K562 (cell line): ENCODE results near the gene MAP3K12. TPM values are rescaled to one million over a fixed set of nuclear protein-coding genes. Genes with fewer than 3 reads are reported as not detected.
A peak's percentile ranks its signal among the peaks of the same experiment; 100 is the strongest.

ENCODE experiments used
- ATAC-seq: fragments of 200-7000 bp; cut with Tn5 transposase; 3 replicates; pipeline ENCODE4 v1.9.1; 2020; ENCODE audit warnings: moderate library complexity
- BruUV-seq: library from RNA; stranded (reverse); fragments of 400-500 nt; replicated peaks from 2 replicates; lab custom pipeline; 2021; lab: Mats Ljungman, UMichigan
- CTCF ChIA-PET: fragments of 300-600 bp; formaldehyde crosslinking; extraction: SDS; loops from one replicate; lab custom pipeline; 2021; ENCODE audit warnings: low intra/inter-chr PET ratio; lab: Yijun Ruan, JAX
- POLR2A ChIA-PET: fragments of 300-600, 350-650 bp; sonication (Branson Sonifier 250); formaldehyde crosslinking; extraction: SDS; loops from one replicate; lab custom pipeline; 2021; ENCODE audit warnings: antibody characterized with exemption, inconsistent platforms; lab: Yijun Ruan, JAX
- DNase-seq, 4 experiments: peaks; one replicate each; pipeline versions ENCODE4 v3.0.0 to v3.0.0-alpha.2; 2011 to 2018; ENCODE audit warnings: low spot score in 3 of 4, mixed read lengths in 3 of 4; ENCODE audit errors: extremely low read depth in 1 of 4
- FAIRE-seq: peaks from 2 replicates; lab custom pipeline; 2011; peaks lifted over from hg19 to GRCh38; lab: Jason Lieb, UNC
- H2AFZ ChIP-seq: 2 replicates; pipeline ENCODE4 v1.6.0; 2011; ENCODE audit warnings: low read depth, low read length, control low read depth, inconsistent platforms
- H3K27ac ChIP-seq: fragments of 200-600 bp; 3 replicates; pipeline ENCODE4 v1.8.0; 2011; ENCODE audit warnings: low read depth, mild to moderate bottlenecking, control low read depth, inconsistent platforms, low read length, moderate library complexity, mixed read lengths; ENCODE audit errors: extremely low read depth
- H3K27me3 ChIP-seq, 2 experiments: fragments of 300-600 bp in 1 of 2; 2 replicates in 1 of 2; 3 replicates in 1 of 2; pipeline versions ENCODE4 v1.6.0 to v1.8.0; 2011; ENCODE audit warnings: inconsistent platforms in 2 of 2, low read length in 2 of 2, mild to moderate bottlenecking in 1 of 2, mixed read lengths in 1 of 2, moderate library complexity in 1 of 2; ENCODE audit not compliant: control insufficient read depth in 2 of 2, insufficient read depth in 2 of 2
- H3K36me3 ChIP-seq: fragments of 300-600 bp; 3 replicates; pipeline ENCODE4 v1.8.0; 2011; ENCODE audit warnings: mild to moderate bottlenecking, low read length, inconsistent platforms; ENCODE audit not compliant: control insufficient read depth, insufficient read depth
- H3K4me1 ChIP-seq, 2 experiments: fragments of 200-600 bp in 1 of 2; replicated peaks in 1 of 2; 2 replicates in 1 of 2; 3 replicates in 1 of 2; pipeline versions ENCODE4 v1.5.1 to v1.8.0; 2011; ENCODE audit warnings: inconsistent platforms in 2 of 2, low read length in 2 of 2, mild to moderate bottlenecking in 1 of 2, mixed read lengths in 1 of 2, moderate library complexity in 1 of 2; ENCODE audit not compliant: control insufficient read depth in 2 of 2, insufficient read depth in 2 of 2
- H3K4me2 ChIP-seq: 2 replicates; pipeline ENCODE4 v1.6.1; 2011; ENCODE audit warnings: low read length, control low read depth, inconsistent platforms, mixed read lengths; ENCODE audit not compliant: insufficient read depth
- H3K4me3 ChIP-seq: fragments of 200-600 bp; sonication (generic), shearing (Covaris generic); 2 replicates; pipeline ENCODE4 v1.5.1; 2016; ENCODE audit warnings: control low read depth, inconsistent platforms
- H3K79me2 ChIP-seq: fragments of 200-600 bp; 3 replicates; pipeline ENCODE4 v1.8.0; 2011; ENCODE audit warnings: low read length, inconsistent platforms; ENCODE audit not compliant: control insufficient read depth, insufficient read depth
- H3K9ac ChIP-seq, 2 experiments: 2 replicates each; pipeline versions ENCODE4 v1.6.0 to v1.6.1; 2011; ENCODE audit warnings: low read depth in 2 of 2, low read length in 2 of 2, control low read depth in 1 of 2, inconsistent platforms in 1 of 2, mild to moderate bottlenecking in 1 of 2, mixed read lengths in 1 of 2; ENCODE audit not compliant: insufficient read depth in 1 of 2
- H3K9me1 ChIP-seq: one replicate; pipeline ENCODE4 v1.6.0; 2011; ENCODE audit warnings: inconsistent platforms, mild to moderate bottlenecking, low read length, moderate library complexity; ENCODE audit not compliant: control insufficient read depth, insufficient read depth
- H3K9me3 ChIP-seq: replicated peaks from 2 replicates; pipeline ENCODE4 v1.5.1; 2011; ENCODE audit warnings: low read depth, low read length, inconsistent platforms; ENCODE audit not compliant: control insufficient read depth, insufficient read depth
- H4K20me1 ChIP-seq: replicated peaks from 2 replicates; pipeline ENCODE4 v1.6.1; 2011; ENCODE audit warnings: low read length, inconsistent platforms, mixed read lengths; ENCODE audit not compliant: control insufficient read depth, insufficient read depth
- BMI1 ChIP-seq: fragments of 150-350 bp; IDR thresholded peaks from 2 replicates; pipeline ENCODE4 v1.6.1; 2014; ENCODE audit warnings: low read length
- EWSR1 ChIP-seq: fragments of 450-650 bp; IDR thresholded peaks from 2 replicates; pipeline ENCODE4 v1.6.1; 2018; ENCODE audit warnings: borderline replicate concordance, mild to moderate bottlenecking, low read depth, moderate library complexity; ENCODE audit not compliant: partially characterized antibody
- FUS ChIP-seq: fragments of 200-400 bp; formaldehyde crosslinking; optimal IDR thresholded peaks from 2 replicates; pipeline ENCODE3; 2017; ENCODE audit warnings: low read depth, low read length
- HNRNPLL ChIP-seq: fragments of 200-400 bp; formaldehyde crosslinking; IDR thresholded peaks from 2 replicates; pipeline ENCODE4 v1.6.1; 2017; ENCODE audit warnings: low read length, low read depth, mild to moderate bottlenecking; ENCODE audit not compliant: poor library complexity, severe bottlenecking
- JUNB ChIP-seq: fragments of 450-650 bp; formaldehyde crosslinking; conservative IDR thresholded peaks from 2 replicates; pipeline ENCODE4 v1.4.0; 2020; ENCODE audit warnings: mild to moderate bottlenecking
- MAFG ChIP-seq: fragments of 450-650 bp; conservative IDR thresholded peaks from 2 replicates; pipeline ENCODE4 v1.6.1; 2016; ENCODE audit warnings: missing genetic modification characterization, missing compliant biosample characterization
- MYNN ChIP-seq, 2 experiments: sonication (generic); formaldehyde crosslinking in 1 of 2; IDR thresholded peaks; 2 replicates each; pipeline versions ENCODE4 v1.5.0 to v1.6.1; 2016 to 2020; ENCODE audit warnings: antibody characterized with exemption in 1 of 2, missing genetic modification reagents in 1 of 2
- POLR2AphosphoS5 ChIP-seq: IDR thresholded peaks from 2 replicates; pipeline ENCODE4 v1.6.1; 2011; ENCODE audit warnings: mild to moderate bottlenecking, low read depth, low read length, moderate library complexity; ENCODE audit not compliant: control insufficient read depth, insufficient read depth
- POLR2B ChIP-seq: fragments of 450-650 bp; IDR thresholded peaks from 2 replicates; pipeline ENCODE4 v1.6.1; 2018; ENCODE audit warnings: low read depth; ENCODE audit not compliant: partially characterized antibody
- SAFB2 ChIP-seq: fragments of 200-400 bp; formaldehyde crosslinking; IDR thresholded peaks from 2 replicates; pipeline ENCODE4 v1.6.1; 2018; ENCODE audit warnings: borderline replicate concordance, low read length, low read depth, moderate library complexity; ENCODE audit not compliant: severe bottlenecking
- SIRT6 ChIP-seq: IDR thresholded peaks from one replicate; pipeline ENCODE4 v1.6.1; 2012; ENCODE audit warnings: low read depth, mild to moderate bottlenecking, control low read depth, inconsistent platforms, low read length, moderate library complexity
- SMAD2 ChIP-seq: fragments of 150-350 bp; IDR thresholded peaks from 2 replicates; pipeline ENCODE4 v1.6.1; 2014; ENCODE audit warnings: low read depth, mild to moderate bottlenecking, low read length
- SNRNP70 ChIP-seq: fragments of 200-400 bp; formaldehyde crosslinking; optimal IDR thresholded peaks from 2 replicates; pipeline ENCODE3; 2017; ENCODE audit warnings: low read depth, low read length
- SRF ChIP-seq, 2 experiments: fragments of 250-450, 450-650 bp in 1 of 2; sonication (Bioruptor Pico) in 1 of 2; sonication (generic) in 1 of 2; formaldehyde crosslinking; IDR thresholded peaks; 2 replicates each; pipeline versions ENCODE4 v1.5.0 to v1.5.1; 2020 to 2022; ENCODE audit warnings: mild to moderate bottlenecking in 1 of 2, missing genetic modification reagents in 1 of 2
- SUPT5H ChIP-seq: fragments of 450-650 bp; IDR thresholded peaks from 2 replicates; pipeline ENCODE4 v1.6.1; 2016
- ZBED1 ChIP-seq: IDR thresholded peaks from 2 replicates; pipeline ENCODE4 v1.6.1; 2014
- ZKSCAN3 ChIP-seq: fragments of 250-450 bp; sonication (Bioruptor Pico); IDR thresholded peaks from 2 replicates; pipeline ENCODE4 v1.4.0; 2020
- ZNF212 ChIP-seq: fragments of 450-650 bp; formaldehyde crosslinking; IDR thresholded peaks from 2 replicates; pipeline ENCODE4 v1.4.0; 2020; ENCODE audit warnings: mild to moderate bottlenecking
- ZNF717 ChIP-seq: fragments of 250-450 bp; sonication (Bioruptor Pico); IDR thresholded peaks from 2 replicates; pipeline ENCODE4 v1.5.0; 2021
- WGBS: fragments of 100-300 bp; shearing (Covaris generic); methylation state at CpG from one replicate; pipeline ENCODE4 v1.1.6; 2016; ENCODE audit warnings: low coverage, mixed read lengths; ENCODE audit not compliant: insufficient coverage; ENCODE audit errors: missing lambda C conversion rate; 5-methylcytosine and 5-hydroxymethylcytosine counted together
- in situ Hi-C: fragments of 300-500 bp; cut with MboI; formaldehyde crosslinking; loops from 4 replicates; pipeline ENCODE4 v1.15.0; 2018; ENCODE audit warnings: inconsistent platforms, mixed read lengths
- intact Hi-C: fragments of 100-400 bp; cut with micrococcal nuclease; formaldehyde crosslinking; loops from 2 replicates; pipeline ENCODE4 v1.14.2; 2022
- polyA plus RNA-seq, 8 experiments: library from polyadenylated mRNA; depleted of rRNA in 4 of 8; stranded (reverse) in 5 of 8; unstranded in 3 of 8; fragments of >200 nt; fragmentation: Nextera tagmentation in 2 of 8; fragmentation: Illumina TruSeq in 1 of 8; extraction: Ambion mirVana in 2 of 8; extraction: Trizol in 1 of 8; gene quantifications; 2 replicates each; pipeline versions ENCODE4 v1.2.1 to v1.2.3, GENCODE V29; 2011 to 2014; ENCODE audit warnings: inconsistent platforms in 1 of 8, missing spikeins in 1 of 8
- total RNA-seq, 7 experiments: library from RNA; depleted of rRNA in 6 of 7; stranded (reverse); fragments of >200 nt in 6 of 7; fragmentation: Illumina TruSeq in 2 of 7; extraction: Trizol in 2 of 7; gene quantifications; 2 replicates each; pipeline versions ENCODE4 v1.2.1 to v1.2.3, GENCODE V29; 2011 to 2021; ENCODE audit warnings: low replicate concordance in 1 of 7
- TF ChIP-seq, protein P1 (sequence below): sonication (generic); formaldehyde crosslinking; IDR thresholded peaks from 2 replicates; pipeline ENCODE4 v1.8.0; 2022; ENCODE audit warnings: mild to moderate bottlenecking, missing genetic modification reagents
- TF ChIP-seq, protein P2 (sequence below): fragments of 200-800 bp; sonication (Bioruptor generic); IDR thresholded peaks from 2 replicates; pipeline ENCODE4 v1.6.1; 2017; ENCODE audit warnings: missing genetic modification characterization, missing compliant biosample characterization

The MAP3K12 gene
- total and polyA plus RNA-seq, 9 of the 15 experiments (the other 6 are each of a cell fraction or from before 2014, with no cell fraction given): 0.10 to 2.4 (median 1.6) TPM

DNA sequence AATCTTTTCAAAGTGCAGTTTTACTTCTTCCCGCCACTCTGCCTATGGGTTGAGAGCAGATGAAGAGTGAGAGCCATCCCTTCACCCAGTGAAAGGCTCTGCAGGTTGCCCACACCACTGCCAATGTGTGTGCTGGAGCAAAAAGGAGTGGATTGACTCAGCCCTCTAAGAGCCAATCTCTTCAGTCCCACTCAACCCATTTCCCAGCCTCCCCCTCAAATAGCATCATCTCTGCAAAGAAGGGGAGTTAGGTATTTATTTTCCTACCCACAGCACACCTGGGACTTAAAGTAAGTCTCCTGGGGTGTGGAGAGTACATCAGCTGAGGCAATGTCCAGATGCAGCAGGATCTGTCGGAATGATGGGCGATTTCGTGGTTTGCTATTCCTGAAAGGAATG, 15.3 kb downstream of the MAP3K12 start (continued):
- peak; percentile 45 for TF ChIP-seq EWSR1
- no peak for TF ChIP-seq SAFB2
- no peak for TF ChIP-seq MAFG
- no peak for TF ChIP-seq SUPT5H
- TF ChIP-seq MYNN (IDR thresholded peaks at IDR 0.05): no peak
- TF ChIP-seq MYNN (CRISPR knock-in tag; IDR thresholded peaks at IDR 0.05): no peak
- no peak for TF ChIP-seq SNRNP70
- TF ChIP-seq, all 486 proteins: peak for 5

DNA sequence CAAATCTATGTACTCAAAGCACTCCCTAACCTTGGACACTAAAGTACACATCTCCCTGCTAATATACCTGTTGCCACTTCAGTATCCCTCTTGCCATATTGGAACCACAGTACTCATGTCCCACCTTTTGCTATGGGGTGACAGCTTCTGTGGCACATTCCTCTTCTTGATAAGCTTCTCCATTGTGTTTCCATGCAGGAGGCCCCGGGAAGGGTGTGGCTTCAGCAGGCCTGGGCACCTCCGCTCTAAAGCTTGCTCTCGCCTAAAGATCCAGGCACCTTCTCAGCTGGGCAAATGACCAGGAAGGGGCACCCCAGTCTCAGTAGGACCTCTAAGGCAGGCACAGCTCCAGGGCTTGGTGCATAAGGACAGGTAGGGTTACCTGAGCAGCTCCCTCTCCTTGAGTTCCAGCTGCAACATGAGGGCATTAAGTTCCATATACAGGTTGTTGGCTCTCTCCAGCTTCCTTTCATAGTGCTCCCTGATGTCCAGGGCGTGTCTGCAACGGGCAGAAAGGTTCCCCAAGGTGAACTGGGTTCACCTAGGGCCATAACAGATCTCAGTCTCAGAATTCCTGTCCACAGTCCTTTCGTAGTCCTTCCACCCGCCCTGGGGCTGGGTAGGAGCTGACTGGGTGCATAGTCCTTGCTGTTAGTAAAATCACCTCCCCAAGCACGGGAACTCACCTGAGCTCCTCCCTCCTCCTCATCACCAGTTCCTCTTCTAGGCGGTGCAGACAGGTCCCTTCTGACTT, 15.9 kb downstream of the MAP3K12 start:
- peak; percentile 29 for FAIRE-seq
- H3K4me2 ChIP-seq: no peak overlapping the region
- peak; percentile 2 for ATAC-seq
- no peaks in the 10 kb centered on the region for H3K27me3 ChIP-seq
- ChIA-PET CTCF (no interaction called here), POLR2A (interaction anchor here (0.6 to 7.1 kb wide), 11 partner anchors 9 to 427 kb away, joined by 3 to 99 read pairs (median 4); partner anchors contain the start of gene SP1)
- H3K4me1 ChIP-seq: peaks cover 0 to 11% of the 10 kb centered on the region in 2 experiments; a peak in 2 of 5 replicates
- no peak overlapping the region for H3K27ac ChIP-seq
- H3K9me1 ChIP-seq: peaks cover 3% of the 10 kb centered on the region
- BruUV-seq: no TSS peak
- no peak overlapping the region for H2AFZ ChIP-seq
- no peaks in the 10 kb centered on the region for H3K9me3 ChIP-seq
- 67% methylated on average over 9 of the region's 9 CpGs for WGBS
- peaks cover 88% of the 10 kb centered on the region for H3K36me3 ChIP-seq
- DNase-seq: no peak
- peaks cover 8% of the 10 kb centered on the region for H4K20me1 ChIP-seq
- no peak overlapping the region for H3K9ac ChIP-seq
- intact Hi-C loops: no loop called here
- in situ Hi-C loops: no loop called here
- H3K79me2 ChIP-seq: 0 out of 3 replicates have a peak, but pooled peaks cover 3% of the 10 kb centered on the region
- no peak overlapping the region for H3K4me3 ChIP-seq
- TF ChIP-seq JUNB (CRISPR knock-in tag) (no peak), SIRT6 (peak; percentile 60), SRF (CRISPR knock-in tag; IDR thresholded peaks at IDR 0.05) (no peak), ZBED1 (no peak), FUS (no peak), BMI1 (no peak), SMAD2 (no peak), ZNF717 (no peak), POLR2AphosphoS5 (peak; percentile 47; the same call in 1 of the 2 replicates), POLR2B (peak; percentile 67), ZKSCAN3 (CRISPR knock-in tag) (no peak), HNRNPLL (no peak), ZNF212 (no peak)
- TF ChIP-seq, protein P1, sequence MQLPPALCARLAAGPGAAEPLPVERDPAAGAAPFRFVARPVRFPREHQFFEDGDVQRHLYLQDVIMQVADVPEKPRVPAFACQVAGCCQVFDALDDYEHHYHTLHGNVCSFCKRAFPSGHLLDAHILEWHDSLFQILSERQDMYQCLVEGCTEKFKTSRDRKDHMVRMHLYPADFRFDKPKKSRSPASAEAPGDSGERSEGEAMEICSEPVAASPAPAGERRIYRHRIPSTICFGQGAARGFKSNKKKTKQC (CRISPR knock-in tag): no peak
- TF ChIP-seq, protein P2, sequence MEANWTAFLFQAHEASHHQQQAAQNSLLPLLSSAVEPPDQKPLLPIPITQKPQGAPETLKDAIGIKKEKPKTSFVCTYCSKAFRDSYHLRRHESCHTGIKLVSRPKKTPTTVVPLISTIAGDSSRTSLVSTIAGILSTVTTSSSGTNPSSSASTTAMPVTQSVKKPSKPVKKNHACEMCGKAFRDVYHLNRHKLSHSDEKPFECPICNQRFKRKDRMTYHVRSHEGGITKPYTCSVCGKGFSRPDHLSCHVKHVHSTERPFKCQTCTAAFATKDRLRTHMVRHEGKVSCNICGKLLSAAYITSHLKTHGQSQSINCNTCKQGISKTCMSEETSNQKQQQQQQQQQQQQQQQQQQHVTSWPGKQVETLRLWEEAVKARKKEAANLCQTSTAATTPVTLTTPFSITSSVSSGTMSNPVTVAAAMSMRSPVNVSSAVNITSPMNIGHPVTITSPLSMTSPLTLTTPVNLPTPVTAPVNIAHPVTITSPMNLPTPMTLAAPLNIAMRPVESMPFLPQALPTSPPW (CRISPR knock-in tag): peak; percentile 1; the same call in 1 of the 2 replicates
